ENCODE results near the gene EXOC3L2.

The EXOC3L2 gene

GRCh38 chr19:45178262-45179071, 66.7 kb downstream of the EXOC3L2 start, which contains the start of gene BLOC1S3:
Gene BLOC1S3, plus strand, starts transcription at chr19:45178784. Its CDS starts 513 bp downstream, at chr19:45179297.
- DNase-seq, result peak; percentile 100

- DNase-seq, result no peak
These were observed 67.4 kb downstream of the EXOC3L2 start, which contains the start of gene TRAPPC6A for GRCh38 chr19:45177817-45178261. Gene TRAPPC6A, minus strand, starts transcription at chr19:45178237. Its CDS starts 19 bp downstream, at chr19:45178218.

GRCh38 chr19:45175515-45176345, 69.5 kb downstream of the EXOC3L2 start:
- DNase-seq, result no peak

- no peak for DNase-seq
These were observed 71.4 kb downstream of the EXOC3L2 start for GRCh38 chr19:45173816-45174215.

- DNase-seq, result no peak
These were observed 72.5 kb downstream of the EXOC3L2 start for GRCh38 chr19:45172611-45173208.

- no peak for DNase-seq
These were observed 73.0 kb downstream of the EXOC3L2 start for GRCh38 chr19:45172173-45172572.

- no peak for DNase-seq
These were observed 74.0 kb downstream of the EXOC3L2 start for GRCh38 chr19:45171211-45171623.

GRCh38 chr19:45170146-45171106, 74.8 kb downstream of the EXOC3L2 start:
- DNase-seq, result no peak

GRCh38 chr19:45169602-45170001, 75.6 kb downstream of the EXOC3L2 start:
- no peak for DNase-seq

- DNase-seq, result no peak
These were observed 76.3 kb downstream of the EXOC3L2 start for GRCh38 chr19:45168767-45169351.

- DNase-seq, result no peak
These were observed 78.4 kb downstream of the EXOC3L2 start for GRCh38 chr19:45166723-45167252.

GRCh38 chr19:45164577-45165335, 80.5 kb downstream of the EXOC3L2 start:
- peak; percentile 17 for DNase-seq

- DNase-seq, result no peak
These were observed 81.3 kb downstream of the EXOC3L2 start for GRCh38 chr19:45163751-45164460.

- no peak for DNase-seq
These were observed 82.1 kb downstream of the EXOC3L2 start for GRCh38 chr19:45163156-45163555.

GRCh38 chr19:45162608-45163143, 82.5 kb downstream of the EXOC3L2 start:
- no peak for DNase-seq
